OCI-LY3 (cell line): Measurements from ENCODE around the gene CACNA1I.

Source experiments
- H2AFZ ChIP-seq: fragments of 200-600, 300-600 bp; shearing (Covaris generic); 2 replicates; pipeline ENCODE4 v1.6.0; 2014; ENCODE audit warnings: antibody characterized with exemption, low read depth, low read length
- H3K27ac ChIP-seq: fragments of 200-600, 300-600 bp; sonication (generic); 2 replicates; pipeline ENCODE4 v1.5.1; 2014; ENCODE audit warnings: mild to moderate bottlenecking, low read length, moderate library complexity, mixed read lengths
- H3K27me3 ChIP-seq: fragments of 200-600, 300-600 bp; sonication (generic); 2 replicates; pipeline ENCODE4 v1.6.1; 2014; ENCODE audit warnings: low read depth, low read length, mixed read lengths
- H3K36me3 ChIP-seq: fragments of 200-600, 300-600 bp; sonication (generic); replicated peaks from 2 replicates; pipeline ENCODE3; 2014; ENCODE audit warnings: low read depth, low read length, mixed read lengths
- H3K4me1 ChIP-seq: fragments of 300-600, 200-600 bp; sonication (generic); 2 replicates; pipeline ENCODE4 v1.6.1; 2014; ENCODE audit warnings: low read length, mixed read lengths
- H3K4me2 ChIP-seq: fragments of 200-600, 300-600 bp; sonication (generic); 2 replicates; pipeline ENCODE4 v1.6.1; 2014; ENCODE audit warnings: low read length, mixed read lengths
- H3K4me3 ChIP-seq: fragments of 300-600, 200-600 bp; sonication (generic); 2 replicates; pipeline ENCODE4 v1.5.1; 2014; ENCODE audit warnings: antibody characterized with exemption, mild to moderate bottlenecking, low read length, moderate library complexity
- H3K79me2 ChIP-seq: fragments of 300-600, 200-600 bp; shearing (Covaris generic); 2 replicates; pipeline ENCODE4 v1.6.1; 2014; ENCODE audit warnings: mild to moderate bottlenecking, low read length, mixed read lengths
- H3K9ac ChIP-seq: fragments of 300-600, 200-600 bp; shearing (Covaris generic); 2 replicates; pipeline ENCODE4 v1.6.0; 2014; ENCODE audit warnings: mild to moderate bottlenecking, low read length, moderate library complexity
- H3K9me3 ChIP-seq: fragments of 200-600, 300-600 bp; shearing (Covaris generic); 2 replicates; pipeline ENCODE4 v1.6.1; 2014; ENCODE audit warnings: low read length, mixed read lengths; ENCODE audit not compliant: insufficient read depth
- H4K20me1 ChIP-seq: fragments of 200-600, 300-600 bp; sonication (generic); 2 replicates; pipeline ENCODE4 v1.6.1; 2016; ENCODE audit warnings: low read length, mixed read lengths; ENCODE audit not compliant: insufficient read depth
- CTCF ChIP-seq: fragments of 200-600, 300-600 bp; sonication (generic); IDR thresholded peaks from 2 replicates; pipeline ENCODE4 v1.5.1; 2014; ENCODE audit warnings: antibody characterized with exemption, low read length, low read depth
- EZH2phosphoT487 ChIP-seq: fragments of 200-600 bp; shearing (Covaris generic); IDR thresholded peaks from 2 replicates; pipeline ENCODE4 v1.6.1; 2018; ENCODE audit warnings: antibody characterized with exemption, mixed run types, low read depth

Gene CACNA1I

GRCh38 chr22:39663751-39664150 lies 93.2 kb downstream of the CACNA1I start:
- no peak overlapping the region for H3K4me2 ChIP-seq
- H3K9me3 ChIP-seq: no peaks in the 10 kb centered on the region
- no peak overlapping the region for H3K4me3 ChIP-seq
- H4K20me1 ChIP-seq: no peaks in the 10 kb centered on the region
- no peak overlapping the region for H3K9ac ChIP-seq
- peaks cover 5% of the 10 kb centered on the region; the same call in 1 of the 2 replicates for H3K27me3 ChIP-seq
- H3K36me3 ChIP-seq: no peaks in the 10 kb centered on the region
- TF ChIP-seq EZH2phosphoT487: no peak
- no peak for TF ChIP-seq CTCF
- H3K27ac ChIP-seq: no peak overlapping the region
- H3K4me1 ChIP-seq: no peaks in the 10 kb centered on the region
- H2AFZ ChIP-seq: no peak overlapping the region
- H3K79me2 ChIP-seq: no peaks in the 10 kb centered on the region

GRCh38 chr22:39664485-39665200 lies 94.1 kb downstream of the CACNA1I start:
- H2AFZ ChIP-seq: no peak overlapping the region
- no peaks in the 10 kb centered on the region for H3K4me1 ChIP-seq
- H3K79me2 ChIP-seq: no peaks in the 10 kb centered on the region
- H3K4me2 ChIP-seq: no peak overlapping the region
- no peak overlapping the region for H3K27ac ChIP-seq
- H3K9me3 ChIP-seq: no peaks in the 10 kb centered on the region
- no peaks in the 10 kb centered on the region for H4K20me1 ChIP-seq
- TF ChIP-seq CTCF (no peak), EZH2phosphoT487 (no peak)
- peaks cover 5% of the 10 kb centered on the region; the same call in 1 of the 2 replicates for H3K27me3 ChIP-seq
- no peaks in the 10 kb centered on the region for H3K36me3 ChIP-seq
- H3K4me3 ChIP-seq: no peak overlapping the region
- no peak overlapping the region for H3K9ac ChIP-seq

GRCh38 chr22:39665229-39665628 lies 94.7 kb downstream of the CACNA1I start:
- no peak overlapping the region for H3K27ac ChIP-seq
- no peak for TF ChIP-seq EZH2phosphoT487
- no peak for TF ChIP-seq CTCF
- H3K4me2 ChIP-seq: no peak overlapping the region
- no peak overlapping the region for H2AFZ ChIP-seq
- H3K4me3 ChIP-seq: no peak overlapping the region
- no peaks in the 10 kb centered on the region for H4K20me1 ChIP-seq
- H3K4me1 ChIP-seq: no peaks in the 10 kb centered on the region
- H3K9me3 ChIP-seq: no peaks in the 10 kb centered on the region
- H3K79me2 ChIP-seq: no peaks in the 10 kb centered on the region
- peaks cover 5% of the 10 kb centered on the region; the same call in 1 of the 2 replicates for H3K27me3 ChIP-seq
- no peaks in the 10 kb centered on the region for H3K36me3 ChIP-seq
- no peak overlapping the region for H3K9ac ChIP-seq

GRCh38 chr22:39665661-39666431 lies 95.3 kb downstream of the CACNA1I start:
- Histone ChIP-seq H3K4me2 (no peak overlapping the region), H3K4me1 (no peaks in the 10 kb centered on the region), H3K27ac (no peak overlapping the region), H3K9me3 (no peaks in the 10 kb centered on the region), H3K27me3 (peaks cover 5% of the 10 kb centered on the region; the same call in 1 of the 2 replicates), H3K79me2 (no peaks in the 10 kb centered on the region), H3K4me3 (no peak overlapping the region), H3K9ac (no peak overlapping the region), H3K36me3 (no peaks in the 10 kb centered on the region), H2AFZ (no peak overlapping the region), H4K20me1 (no peaks in the 10 kb centered on the region)
- TF ChIP-seq CTCF (no peak), EZH2phosphoT487 (no peak)
